Inflammatory macrophage (primary cell): ENCODE data around the gene PFKFB2.

Source experiments
- DNase-seq, 2 donors: peaks; one replicate each; pipeline ENCODE4 v3.0.0-alpha.2; 2020 to 2022

The PFKFB2 gene

GRCh38 chr1:207067665-207068064 lies 14.6 kb downstream of the PFKFB2 start:
- no peak for DNase-seq

DNA sequence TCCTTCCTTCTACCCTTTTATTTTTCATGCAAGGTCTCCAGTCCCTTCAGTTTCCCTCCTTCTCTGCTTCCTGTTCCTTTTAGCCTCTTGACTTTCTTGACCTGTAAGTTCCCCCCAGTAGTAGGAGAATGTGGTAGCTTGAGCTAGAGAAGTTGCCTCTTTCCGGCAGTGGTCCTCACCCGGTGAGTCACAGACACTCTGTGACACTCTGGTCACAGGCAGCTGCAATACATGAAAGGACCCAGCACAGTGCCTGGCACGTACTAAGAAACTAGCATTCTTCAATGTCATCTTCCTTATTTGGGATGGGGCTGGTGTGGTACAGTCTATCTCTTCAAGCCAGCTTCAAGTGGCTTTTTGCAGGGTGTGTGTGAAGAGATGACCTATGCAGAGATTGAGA lies 16.0 kb downstream of the PFKFB2 start:
- peak; percentile 9 to 37 for DNase-seq

GRCh38 chr1:207069858-207070506 lies 16.9 kb downstream of the PFKFB2 start:
- no peak for DNase-seq

DNA sequence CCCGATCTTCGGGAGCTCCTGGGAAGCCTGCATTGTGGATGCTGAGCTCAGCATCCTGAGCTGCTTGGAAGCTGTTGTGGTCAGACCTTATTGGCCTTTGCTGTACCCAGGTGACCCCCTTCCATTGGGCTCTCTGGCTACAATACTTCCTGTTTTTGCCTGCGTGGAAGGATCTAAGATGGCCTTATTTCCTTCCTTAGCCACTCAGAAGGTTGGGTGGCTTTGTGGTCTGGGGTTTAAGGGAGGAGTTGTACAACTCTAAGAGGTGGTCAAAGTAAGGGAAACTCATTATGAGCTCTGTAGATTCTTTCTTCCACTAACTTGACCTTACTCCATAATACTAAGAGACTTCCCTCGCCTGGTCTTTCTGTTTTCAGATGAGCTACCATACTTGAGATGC lies 17.7 kb downstream of the PFKFB2 start:
- DNase-seq, result peak; percentile 6 to 22

GRCh38 chr1:207071426-207071825 lies 18.4 kb downstream of the PFKFB2 start:
- DNase-seq, result no peak

DNA sequence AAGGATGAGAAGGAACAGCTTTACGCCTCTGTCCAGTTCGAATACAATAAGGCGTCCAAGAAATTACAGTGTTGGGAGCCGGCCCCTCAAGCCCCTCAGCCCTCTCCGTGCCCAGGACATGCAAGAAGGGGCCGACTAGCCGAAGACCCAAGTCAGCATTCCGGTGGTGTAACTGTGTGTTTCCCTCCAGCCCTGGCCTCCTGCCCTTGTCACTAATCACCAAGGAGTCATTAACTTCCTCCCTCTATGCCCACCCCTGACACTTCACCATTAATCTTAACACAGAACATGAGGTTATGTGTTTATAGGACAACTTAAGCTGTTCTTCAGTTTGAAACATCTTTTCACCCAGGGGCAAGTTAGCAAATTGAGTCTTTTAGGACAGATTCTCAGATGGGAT lies 19.2 kb downstream of the PFKFB2 start:
- no peak for DNase-seq

DNA sequence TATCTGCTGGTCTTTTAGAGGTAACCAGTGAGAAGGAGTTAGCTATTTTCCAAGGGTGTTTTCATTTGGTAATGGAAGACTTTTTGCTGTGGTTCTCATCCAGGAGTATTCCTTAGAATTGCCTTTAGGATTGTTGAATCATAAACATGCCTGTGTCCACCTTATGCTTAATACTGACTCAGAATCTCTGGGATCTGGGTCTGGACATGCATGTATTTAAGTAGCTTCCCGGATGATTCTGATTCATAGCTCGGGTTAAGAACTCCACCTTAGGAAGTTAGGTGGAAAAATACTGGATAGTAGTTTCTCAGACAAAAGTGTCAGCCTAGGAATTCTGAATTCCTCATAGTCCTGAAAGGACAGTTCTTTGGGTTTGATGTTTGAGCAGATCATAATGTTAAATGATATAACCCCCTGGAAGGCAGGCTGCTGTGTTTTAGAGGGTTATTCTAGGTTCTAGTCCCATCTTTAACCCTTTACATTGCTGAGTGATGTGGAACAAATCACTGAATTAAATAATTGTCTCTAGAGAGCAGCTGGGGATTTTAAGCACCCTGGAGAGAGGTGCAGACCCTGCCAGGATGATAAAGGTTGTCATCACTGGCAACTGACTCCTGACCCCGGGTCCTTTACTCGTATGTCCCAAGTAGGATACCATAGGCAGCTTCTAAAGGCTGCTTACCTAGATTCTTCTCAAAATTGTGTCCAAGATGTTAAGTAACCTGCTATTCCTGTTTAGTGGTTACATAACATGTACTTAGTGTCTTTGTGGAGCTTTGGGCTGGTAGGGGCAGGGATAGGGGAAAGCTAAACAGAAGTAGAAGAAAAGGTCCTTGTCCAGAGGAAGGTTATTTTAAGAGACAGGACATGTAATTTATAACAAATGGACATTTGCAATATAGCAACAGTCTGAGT lies 21.1 kb downstream of the PFKFB2 start:
- no peak for DNase-seq

- no peak for DNase-seq
These were observed 23.3 kb downstream of the PFKFB2 start for GRCh38 chr1:207076181-207076955.

- DNase-seq, result no peak
These were observed 23.9 kb downstream of the PFKFB2 start for GRCh38 chr1:207077012-207077411.

DNA sequence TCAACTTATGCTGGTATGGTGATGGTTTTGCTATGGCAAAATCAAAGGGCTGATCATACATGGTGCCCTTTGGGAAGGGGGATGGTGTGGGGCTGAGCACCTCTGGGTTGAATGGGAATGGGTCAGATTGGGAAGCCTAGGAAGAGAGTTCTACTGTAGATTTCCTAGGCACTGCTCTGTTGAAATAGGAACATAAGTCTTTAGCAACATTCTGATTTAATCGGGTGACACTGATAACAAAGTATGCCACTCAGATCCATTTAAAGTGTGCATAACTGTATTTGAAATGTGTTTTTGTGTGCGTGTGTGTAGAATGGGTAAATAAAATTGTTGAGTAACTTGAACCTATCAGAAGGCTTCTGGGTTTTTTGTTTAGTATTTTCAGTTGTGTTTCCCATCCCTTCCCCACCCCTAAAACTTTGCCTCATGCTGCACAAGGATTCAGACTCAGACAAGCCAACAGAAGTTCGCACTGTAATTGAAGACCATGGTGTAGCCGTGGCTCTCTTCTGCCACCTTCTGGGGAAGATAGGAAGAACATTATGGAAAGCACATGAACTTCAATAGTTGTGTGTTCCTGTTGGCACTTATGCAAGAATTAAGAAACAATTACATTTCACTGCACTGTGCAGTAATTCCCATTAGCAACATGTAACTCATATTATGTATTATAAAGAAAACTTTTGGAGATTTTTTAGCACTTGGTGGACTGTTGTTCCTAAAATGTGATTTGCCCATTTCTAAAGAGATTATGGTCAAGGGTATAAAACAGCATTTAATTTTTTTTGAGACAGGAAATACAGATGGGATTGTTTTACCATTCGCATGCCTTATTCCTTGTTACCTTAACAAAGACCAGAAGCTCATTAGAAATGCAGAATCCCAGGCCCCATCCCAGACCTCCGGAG lies 24.6 kb downstream of the PFKFB2 start:
- DNase-seq, result peak; percentile 87 to 92

- no peak for DNase-seq
These were observed 25.6 kb downstream of the PFKFB2 start for GRCh38 chr1:207078578-207079132.

DNA sequence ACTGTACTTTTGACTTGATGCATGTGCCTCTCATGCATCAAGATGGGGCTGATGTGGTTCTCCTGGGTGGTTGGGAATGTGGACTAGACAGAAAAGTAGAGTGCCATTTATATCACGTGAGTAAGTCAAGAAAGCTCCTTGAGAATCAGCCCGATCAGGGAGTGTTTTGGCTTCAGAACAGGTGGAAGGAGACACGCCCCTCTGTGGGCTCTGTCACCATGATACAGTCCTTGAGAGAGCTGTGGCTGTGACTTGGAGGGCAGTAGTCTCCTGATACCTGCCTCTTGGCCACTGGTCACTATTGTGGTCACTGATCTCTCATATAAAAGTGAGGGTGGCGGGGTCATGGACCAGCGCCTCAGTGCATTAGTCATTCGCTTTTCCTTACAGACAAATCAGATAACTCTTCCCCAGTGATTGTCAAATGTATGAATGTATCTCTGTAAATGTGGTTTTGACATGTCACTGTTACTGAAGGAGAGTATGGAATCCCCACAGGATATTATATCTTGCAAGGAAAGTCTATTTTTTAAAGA lies 26.7 kb downstream of the PFKFB2 start:
- DNase-seq, result no peak

DNA sequence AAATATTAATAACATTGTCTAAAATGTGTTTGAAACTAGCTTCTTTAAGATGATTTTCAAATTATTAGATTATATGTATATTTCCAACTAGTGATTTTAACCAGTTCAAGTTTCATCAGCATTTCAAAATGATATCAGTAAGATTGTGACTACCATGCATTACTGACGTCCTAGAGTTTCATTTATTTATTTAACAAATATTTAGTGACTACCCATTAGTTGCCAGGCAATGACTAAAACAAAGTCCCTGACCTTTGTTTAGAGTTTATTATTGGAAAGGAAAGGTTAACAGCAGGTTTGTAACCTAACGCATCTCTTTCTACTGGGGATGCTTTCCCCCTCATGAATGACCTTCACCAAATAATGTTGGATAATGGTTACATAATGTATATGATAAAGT lies 28.0 kb downstream of the PFKFB2 start:
- DNase-seq, result no peak

GRCh38 chr1:207081806-207082205 lies 28.7 kb downstream of the PFKFB2 start:
- DNase-seq, result no peak

DNA sequence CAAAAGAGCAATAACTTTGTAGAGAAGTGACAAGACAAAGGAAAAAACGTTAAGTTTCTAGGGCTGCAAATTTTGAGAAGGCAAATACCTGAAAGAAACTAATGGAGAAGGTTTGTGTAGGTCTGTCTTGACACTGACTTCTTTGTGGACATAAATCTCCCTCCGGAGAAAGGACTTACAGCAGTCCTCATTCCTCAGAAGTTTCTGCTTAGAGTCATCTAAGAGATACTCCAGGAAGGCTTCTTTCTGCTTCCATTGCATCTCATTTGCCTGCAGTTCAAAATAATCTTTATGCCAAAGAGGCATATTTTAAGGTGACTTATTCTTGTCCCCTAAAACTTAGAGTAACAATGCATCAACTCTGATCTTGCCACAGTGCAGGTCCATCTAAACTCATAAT lies 31.2 kb downstream of the PFKFB2 start:
- DNase-seq, result no peak

GRCh38 chr1:207084701-207085180 lies 31.7 kb downstream of the PFKFB2 start:
- DNase-seq, result peak; percentile 61 to 63

DNA sequence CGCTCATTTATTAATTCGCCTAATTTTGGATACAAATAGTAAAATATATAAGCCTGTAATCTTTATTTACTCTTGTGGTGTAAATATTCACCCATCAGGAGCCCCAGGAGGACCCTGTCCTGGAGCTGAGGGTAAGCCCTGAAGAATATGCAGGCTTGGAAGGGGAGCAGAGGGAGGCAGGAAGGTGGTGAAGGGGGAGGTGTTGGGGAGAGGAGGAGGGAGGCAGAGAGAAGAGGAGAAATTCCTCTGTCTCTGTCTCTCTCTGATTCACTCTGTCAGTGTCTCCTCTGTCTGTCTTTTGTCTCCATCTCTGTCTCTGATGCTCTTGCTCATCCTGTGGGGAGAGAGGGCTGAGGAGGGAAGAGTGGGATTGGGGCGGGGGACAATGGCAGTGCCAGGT lies 32.8 kb downstream of the PFKFB2 start:
- no peak for DNase-seq

DNA sequence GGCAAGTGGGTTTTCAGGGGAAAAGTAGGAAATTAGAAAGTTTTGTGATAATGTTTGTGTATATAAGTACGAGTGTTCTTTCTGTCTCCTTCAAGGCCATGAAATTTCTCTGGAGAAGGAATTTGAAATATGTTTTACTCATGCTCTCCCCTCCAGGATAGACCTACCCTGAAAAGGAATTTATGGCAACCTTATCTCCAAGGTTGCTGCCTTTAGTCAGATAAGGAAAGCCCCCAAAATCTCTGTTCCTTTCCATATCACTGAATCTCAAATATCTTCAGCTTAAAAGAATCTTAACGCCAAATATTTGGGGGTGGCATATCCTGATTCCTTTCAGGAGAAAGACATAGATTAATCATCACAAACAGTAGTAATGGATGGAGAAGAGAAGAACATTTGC lies 35.1 kb downstream of the PFKFB2 start:
- DNase-seq, result no peak

GRCh38 chr1:207088701-207089626 lies 35.9 kb downstream of the PFKFB2 start, which contains the start of gene C4BPB:
C4BPB (plus strand) TSS chr1:207088860; CDS start chr1:207089532, 672 bp downstream.
- DNase-seq, result peak; percentile 5 to 8
